Keratinocyte (primary cell): Measurements from ENCODE around the gene CD81. TPM values are rescaled to one million over a fixed set of nuclear protein-coding genes. Genes with fewer than 3 reads are reported as not detected.

Experiments used
- DNase-seq: peaks from one replicate; pipeline ENCODE4 v3.0.0-alpha.2; 2011; ENCODE audit warnings: low read depth, missing footprints, low spot score
- FAIRE-seq: peaks from 2 replicates; lab custom pipeline; 2011; peaks lifted over from hg19 to GRCh38; lab: Jason Lieb, UNC
- H2AFZ ChIP-seq: 2 replicates; pipeline ENCODE4 v1.6.0; 2012; ENCODE audit warnings: low read length, control low read depth, inconsistent platforms; ENCODE audit not compliant: control insufficient read depth
- H3K27ac ChIP-seq: 2 replicates; pipeline ENCODE4 v1.5.1; 2011; ENCODE audit warnings: low read length; ENCODE audit not compliant: control insufficient read depth, insufficient read depth
- H3K27me3 ChIP-seq: 3 replicates; pipeline ENCODE4 v1.6.0; 2011; ENCODE audit warnings: low read length; ENCODE audit not compliant: control insufficient read depth, insufficient read depth; ENCODE audit errors: extremely low read depth
- H3K36me3 ChIP-seq, 2 experiments: 2 replicates in 1 of 2; 3 replicates in 1 of 2; pipeline ENCODE4 v1.5.1; 2011; ENCODE audit warnings: low read length in 2 of 2, mild to moderate bottlenecking in 1 of 2; ENCODE audit not compliant: control insufficient read depth in 2 of 2, insufficient read depth in 2 of 2; ENCODE audit errors: extremely low read depth in 1 of 2
- H3K4me1 ChIP-seq: 3 replicates; pipeline ENCODE4 v1.5.1; 2011; ENCODE audit warnings: low read length; ENCODE audit not compliant: control insufficient read depth, insufficient read depth; ENCODE audit errors: extremely low read depth
- H3K4me2 ChIP-seq: 3 replicates; pipeline ENCODE4 v1.6.0; 2011; ENCODE audit warnings: low read depth, low read length; ENCODE audit not compliant: control insufficient read depth, insufficient read depth; ENCODE audit errors: extremely low read depth
- H3K4me3 ChIP-seq, 3 experiments: fragments of 200-600 bp in 1 of 3; sonication (generic) in 1 of 3; 2 replicates in 2 of 3; 3 replicates in 1 of 3; pipeline ENCODE4 v1.5.1; 2011 to 2016; ENCODE audit warnings: low read length in 3 of 3, mild to moderate bottlenecking in 3 of 3, control low read depth in 2 of 3, inconsistent platforms in 1 of 3, low read depth in 1 of 3, mixed read lengths in 1 of 3, mixed run types in 1 of 3, moderate library complexity in 1 of 3; ENCODE audit not compliant: control insufficient read depth in 2 of 3, insufficient read depth in 2 of 3; ENCODE audit errors: extremely low read depth in 1 of 3
- H3K79me2 ChIP-seq: 2 replicates; pipeline ENCODE4 v1.6.0; 2012; ENCODE audit warnings: low read length; ENCODE audit not compliant: control insufficient read depth, insufficient read depth
- H3K9ac ChIP-seq: 3 replicates; pipeline ENCODE4 v1.6.0; 2011; ENCODE audit warnings: low read length; ENCODE audit not compliant: control insufficient read depth, insufficient read depth; ENCODE audit errors: extremely low read depth
- H3K9me1 ChIP-seq: 3 replicates; pipeline ENCODE4 v1.6.0; 2011; ENCODE audit warnings: low read length; ENCODE audit not compliant: control insufficient read depth, insufficient read depth; ENCODE audit errors: extremely low read depth
- H3K9me3 ChIP-seq: 2 replicates; pipeline ENCODE4 v1.5.1; 2012; ENCODE audit warnings: low read depth, low read length; ENCODE audit not compliant: control insufficient read depth
- H4K20me1 ChIP-seq: 3 replicates; pipeline ENCODE4 v1.6.0; 2011; ENCODE audit warnings: low read length; ENCODE audit not compliant: control insufficient read depth, insufficient read depth; ENCODE audit errors: extremely low read depth
- EZH2 ChIP-seq: IDR thresholded peaks from one replicate; pipeline ENCODE4 v1.6.1; 2012; ENCODE audit warnings: inconsistent platforms, mild to moderate bottlenecking, low read length, moderate library complexity
- dilution Hi-C: fragments of 300-500 bp; cut with MboI; formaldehyde crosslinking; loops from one replicate; pipeline ENCODE4 v1.7.0; 2020; ENCODE audit warnings: low sequenced_read_pairs; ENCODE audit not compliant: extremely low pct_ligation_motif_present
- polyA plus RNA-seq, 5 experiments: library from polyadenylated mRNA; depleted of rRNA in 3 of 5; stranded (reverse) in 3 of 5; stranded (forward) in 1 of 5; unstranded in 1 of 5; fragments of >200 nt; gene quantifications; 1 replicate in 1 of 5; 2 replicates in 3 of 5; 3 replicates in 1 of 5; pipeline versions ENCODE4 v1.2.1 to v1.2.3, GENCODE V29; 2011 to 2012; ENCODE audit warnings: missing spikeins in 2 of 5, low read depth in 1 of 5, low replicate concordance in 1 of 5
- small RNA-seq, 3 experiments: library from RNA; depleted of rRNA; stranded (forward); fragments of <200 nt; gene quantifications; one replicate each; pipeline ENCODE3, GENCODE V24; 2012; ENCODE audit warnings: low read depth in 3 of 3, low replicate concordance in 1 of 3; ENCODE audit not compliant: insufficient read length in 3 of 3
- TF ChIP-seq, protein P1 (sequence below), 3 experiments: IDR thresholded peaks in 1 of 3; conservative IDR thresholded peaks in 1 of 3; optimal IDR thresholded peaks in 1 of 3; 2 replicates in 2 of 3; 3 replicates in 1 of 3; pipeline versions ENCODE3 to v1.5.1; 2011; ENCODE audit warnings: low read length in 3 of 3, mild to moderate bottlenecking in 3 of 3, moderate library complexity in 2 of 3, control low read depth in 1 of 3, inconsistent platforms in 1 of 3; ENCODE audit not compliant: insufficient read depth in 2 of 3; ENCODE audit errors: extremely low read depth in 1 of 3

Gene CD81
- polyA plus RNA-seq, 1 donor (not counting 4 experiments of a cell fraction or from before 2014, with no cell fraction given): 194 TPM

DNA sequence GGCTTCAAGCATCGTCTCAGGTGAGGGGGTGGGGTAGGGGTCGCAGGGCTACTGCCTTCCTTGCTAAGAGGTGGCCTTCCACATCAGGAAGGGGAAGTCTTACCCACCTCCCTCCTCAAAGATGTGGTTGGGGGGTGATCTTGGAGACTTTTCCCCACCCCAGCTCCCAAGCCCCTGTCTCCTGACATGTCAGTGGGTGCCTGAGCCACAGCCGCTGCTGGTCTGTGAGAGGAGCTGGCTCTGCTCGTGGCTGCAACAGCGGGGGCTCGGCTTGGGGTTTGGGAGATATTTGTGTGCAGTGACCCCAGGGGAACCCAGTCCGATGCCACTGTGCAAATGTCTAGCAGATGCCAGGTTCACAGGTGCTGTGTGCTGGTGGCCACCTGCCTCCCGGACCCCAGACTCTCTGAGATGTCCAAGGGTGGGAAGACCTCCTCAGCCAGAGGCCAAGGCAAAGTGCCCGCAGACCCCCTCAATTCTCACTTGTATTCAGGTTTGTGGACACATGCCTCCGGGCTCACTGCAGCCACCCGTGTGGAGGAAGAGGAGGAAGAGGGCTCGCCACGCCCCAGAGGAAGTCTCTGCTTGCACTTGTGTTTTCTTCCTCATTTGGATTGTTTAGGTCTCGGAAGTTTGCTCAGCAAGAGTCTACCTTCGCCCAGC is 69.6 kb downstream of the CD81 start:
- H3K27ac ChIP-seq: no peak overlapping the region
- H3K4me1 ChIP-seq: no peaks in the 10 kb centered on the region
- DNase-seq (no peak), FAIRE-seq (no peak)
- no peak overlapping the region for H3K9ac ChIP-seq
- dilution Hi-C loops: no loop called here
- no peaks in the 10 kb centered on the region for H3K9me3 ChIP-seq
- peaks cover 43% of the 10 kb centered on the region for H3K27me3 ChIP-seq
- H3K79me2 ChIP-seq: no peaks in the 10 kb centered on the region
- TF ChIP-seq EZH2: no peak
- TF ChIP-seq, protein P1, sequence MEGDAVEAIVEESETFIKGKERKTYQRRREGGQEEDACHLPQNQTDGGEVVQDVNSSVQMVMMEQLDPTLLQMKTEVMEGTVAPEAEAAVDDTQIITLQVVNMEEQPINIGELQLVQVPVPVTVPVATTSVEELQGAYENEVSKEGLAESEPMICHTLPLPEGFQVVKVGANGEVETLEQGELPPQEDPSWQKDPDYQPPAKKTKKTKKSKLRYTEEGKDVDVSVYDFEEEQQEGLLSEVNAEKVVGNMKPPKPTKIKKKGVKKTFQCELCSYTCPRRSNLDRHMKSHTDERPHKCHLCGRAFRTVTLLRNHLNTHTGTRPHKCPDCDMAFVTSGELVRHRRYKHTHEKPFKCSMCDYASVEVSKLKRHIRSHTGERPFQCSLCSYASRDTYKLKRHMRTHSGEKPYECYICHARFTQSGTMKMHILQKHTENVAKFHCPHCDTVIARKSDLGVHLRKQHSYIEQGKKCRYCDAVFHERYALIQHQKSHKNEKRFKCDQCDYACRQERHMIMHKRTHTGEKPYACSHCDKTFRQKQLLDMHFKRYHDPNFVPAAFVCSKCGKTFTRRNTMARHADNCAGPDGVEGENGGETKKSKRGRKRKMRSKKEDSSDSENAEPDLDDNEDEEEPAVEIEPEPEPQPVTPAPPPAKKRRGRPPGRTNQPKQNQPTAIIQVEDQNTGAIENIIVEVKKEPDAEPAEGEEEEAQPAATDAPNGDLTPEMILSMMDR (optimal IDR thresholded peaks at IDR 0.05 in 1 of 3, IDR thresholded peaks at IDR 0.05 in 1 of 3, conservative IDR thresholded peaks at IDR 0.05 in 1 of 3; ENCODE audit: extremely low read depth in 1 of 3, insufficient read depth in 2 of 3, low read length in 3 of 3): no peak
- H4K20me1 ChIP-seq: no peaks in the 10 kb centered on the region
- no peaks in the 10 kb centered on the region for H3K9me1 ChIP-seq
- no peak overlapping the region for H3K4me2 ChIP-seq
- no peak overlapping the region for H2AFZ ChIP-seq
- H3K36me3 ChIP-seq: no peaks in the 10 kb centered on the region
- no peak overlapping the region for H3K4me3 ChIP-seq

Small RNAs within 50 kb of the gene (small RNA-seq; reads per million reads assigned to genes)
- 0 reads per million in 3 experiments for gene RF00019

Other genes with a start within 250 kb of the CD81 start
- gene IGF2, start 237.9 kb upstream of the CD81 start, polyA plus RNA-seq: 0.01 TPM in 2 of 3 replicates, not detected in the other
- not detected in 3 replicates for gene INS, start 216.1 kb upstream of the CD81 start, polyA plus RNA-seq
- gene TH, start 205.5 kb upstream of the CD81 start, polyA plus RNA-seq: 0.50 to 0.86 TPM (median 0.67 TPM) in 3 replicates
- gene ASCL2, start 106.7 kb upstream of the CD81 start, polyA plus RNA-seq: 0.07 to 0.36 TPM (median 0.26 TPM) in 3 replicates
- gene C11orf21, start 75.4 kb upstream of the CD81 start, polyA plus RNA-seq: not detected in 3 replicates
- not detected in 3 replicates for gene TSPAN32, start 75.3 kb upstream of the CD81 start, polyA plus RNA-seq
- gene TSSC4, start 23.4 kb downstream of the CD81 start, polyA plus RNA-seq: 15.9 to 27.1 TPM (median 18.6 TPM) in 3 replicates
- gene TRPM5, start 67.2 kb downstream of the CD81 start, polyA plus RNA-seq: not detected in 3 replicates
- gene KCNQ1, start 67.7 kb downstream of the CD81 start, polyA plus RNA-seq: not detected in 3 replicates